ENCODE results near the gene HIGD1A.

HIGD1A gene

DNA sequence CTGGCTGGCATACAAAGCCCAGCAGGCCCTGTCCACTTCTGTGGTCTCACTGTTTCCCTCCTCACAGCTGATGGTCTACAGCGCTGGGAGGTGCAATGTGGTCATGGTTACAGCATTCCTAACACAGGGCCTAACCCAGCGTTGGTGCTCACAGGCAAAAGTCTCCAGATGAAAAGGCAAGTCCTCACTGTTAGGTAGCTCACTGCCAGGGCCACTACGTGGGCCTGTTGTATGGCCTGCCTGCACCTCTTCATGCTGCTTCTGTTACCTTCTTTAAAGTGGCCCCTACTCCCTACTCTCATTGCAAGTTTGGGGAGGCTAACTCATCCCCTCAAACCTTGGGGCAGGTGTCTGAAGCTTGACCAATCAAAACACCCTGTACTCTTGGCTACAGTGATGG is 62.5 kb downstream of the HIGD1A start:
- Histone ChIP-seq H3K4me1 (ENCODE audit: insufficient read depth, low read length, severe bottlenecking) (peaks cover 2% of the 10 kb centered on the region), H2AFZ (ENCODE audit: low read length) (no peak overlapping the region), H3K27me3 (ENCODE audit: insufficient read depth, low read length) (no peaks in the 10 kb centered on the region), H4K20me1 (ENCODE audit: insufficient read depth, low read length) (no peaks in the 10 kb centered on the region), H3K9me3 (ENCODE audit: low read length) (no peaks in the 10 kb centered on the region), H3F3A (ENCODE audit: insufficient read depth, low read length) (no peaks in the 10 kb centered on the region), H3K79me2 (ENCODE audit: insufficient read depth, low read length) (no peaks in the 10 kb centered on the region), H3K4me3 (ENCODE audit: low read depth, low read length, poor library complexity, severe bottlenecking) (no peak overlapping the region), H3K9ac (ENCODE audit: low read length) (no peak overlapping the region), H3K4me2 (ENCODE audit: low read length) (no peak overlapping the region), H3K27ac (ENCODE audit: low read depth, low read length, poor library complexity, severe bottlenecking) (no peak overlapping the region), H3K9me2 (ENCODE audit: low read depth, low read length) (no peaks in the 10 kb centered on the region), H3K36me3 (ENCODE audit: insufficient read depth, low read length) (no peaks in the 10 kb centered on the region)
- TF ChIP-seq EZH2 (IDR thresholded peaks at IDR 0.05; ENCODE audit: borderline replicate concordance, low read length) (no peak), CTCF (IDR thresholded peaks at IDR 0.05; ENCODE audit: low read length) (no peak)

GRCh38 chr3:42739401-42740158 is 64.7 kb downstream of the HIGD1A start:
- H3K4me2 ChIP-seq (ENCODE audit: low read length), result no peak overlapping the region
- no peak for TF ChIP-seq EZH2 (IDR thresholded peaks at IDR 0.05; ENCODE audit: borderline replicate concordance, low read length)

DNA sequence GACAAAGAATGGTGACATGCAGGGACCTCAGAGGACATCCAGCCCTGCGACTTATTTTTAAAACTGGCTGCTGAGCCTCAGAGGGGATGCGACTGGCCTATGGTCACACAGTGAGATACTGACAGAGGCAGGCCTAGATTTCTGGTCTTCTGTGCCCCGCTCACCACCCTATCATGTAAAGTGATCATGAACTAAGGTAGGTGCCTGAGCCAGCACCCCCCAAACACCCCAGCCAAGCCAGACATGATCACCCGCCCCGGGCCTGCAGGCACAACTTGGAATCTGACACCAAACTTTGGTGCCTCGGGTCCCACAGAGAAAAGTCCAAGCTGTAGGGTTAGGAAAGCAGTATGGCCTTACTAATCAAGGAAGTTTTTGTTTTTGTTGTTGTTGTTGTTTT is 67.8 kb downstream of the HIGD1A start:
- no peaks in the 10 kb centered on the region for H3K9me3 ChIP-seq (ENCODE audit: low read length)
- no peak overlapping the region for H3K9ac ChIP-seq (ENCODE audit: low read length)
- TF ChIP-seq CTCF (IDR thresholded peaks at IDR 0.05; ENCODE audit: low read length) (no peak), EZH2 (IDR thresholded peaks at IDR 0.05; ENCODE audit: borderline replicate concordance, low read length) (no peak)

More at GRCh38 chr3:42739401-42740158, 64.7 kb downstream of the HIGD1A start:
- no peak overlapping the region for H3K4me3 ChIP-seq (ENCODE audit: low read depth, low read length, poor library complexity, severe bottlenecking)
- no peaks in the 10 kb centered on the region for H3F3A ChIP-seq (ENCODE audit: insufficient read depth, low read length)
- no peaks in the 10 kb centered on the region for H3K79me2 ChIP-seq (ENCODE audit: insufficient read depth, low read length)
- H3K9ac ChIP-seq (ENCODE audit: low read length), result no peak overlapping the region
- no peaks in the 10 kb centered on the region for H3K36me3 ChIP-seq (ENCODE audit: insufficient read depth, low read length)
- H4K20me1 ChIP-seq (ENCODE audit: insufficient read depth, low read length), result no peaks in the 10 kb centered on the region
- H3K4me1 ChIP-seq (ENCODE audit: insufficient read depth, low read length, severe bottlenecking), result peaks cover 2% of the 10 kb centered on the region
- no peak overlapping the region for H2AFZ ChIP-seq (ENCODE audit: low read length)
- H3K9me2 ChIP-seq (ENCODE audit: low read depth, low read length), result no peaks in the 10 kb centered on the region
- H3K9me3 ChIP-seq (ENCODE audit: low read length), result no peaks in the 10 kb centered on the region
- H3K27ac ChIP-seq (ENCODE audit: low read depth, low read length, poor library complexity, severe bottlenecking), result no peak overlapping the region
- no peaks in the 10 kb centered on the region for H3K27me3 ChIP-seq (ENCODE audit: insufficient read depth, low read length)

DNA sequence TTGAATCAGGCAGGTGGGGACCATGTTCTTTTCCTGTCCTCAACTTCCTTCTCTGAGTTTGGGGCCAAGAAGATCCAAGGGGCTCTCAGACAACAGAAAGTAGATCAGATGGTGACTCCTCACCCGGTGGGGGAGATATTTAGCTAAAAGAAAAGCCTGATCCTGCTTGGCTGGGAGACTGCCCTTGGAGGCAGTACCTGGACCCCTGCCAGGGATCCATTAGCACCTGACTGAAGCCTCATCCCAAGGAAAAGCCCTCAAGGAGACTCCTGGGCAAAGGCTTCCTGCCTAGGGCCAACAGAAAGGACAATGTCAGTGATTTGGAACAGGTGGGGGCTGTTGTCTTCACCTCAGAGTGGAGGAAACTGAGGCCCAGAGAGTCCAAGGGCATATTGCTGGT is 68.2 kb downstream of the HIGD1A start:
- Histone ChIP-seq H3K4me1 (ENCODE audit: insufficient read depth, low read length, severe bottlenecking) (no peaks in the 10 kb centered on the region), H3K36me3 (ENCODE audit: insufficient read depth, low read length) (no peaks in the 10 kb centered on the region)

More for the DNA sequence above, 67.8 kb downstream of the HIGD1A start:
- no peaks in the 10 kb centered on the region for H3K36me3 ChIP-seq (ENCODE audit: insufficient read depth, low read length)
- H3K27me3 ChIP-seq (ENCODE audit: insufficient read depth, low read length), result no peaks in the 10 kb centered on the region
- no peaks in the 10 kb centered on the region for H3K9me2 ChIP-seq (ENCODE audit: low read depth, low read length)
- H3F3A ChIP-seq (ENCODE audit: insufficient read depth, low read length), result no peaks in the 10 kb centered on the region
- H4K20me1 ChIP-seq (ENCODE audit: insufficient read depth, low read length), result no peaks in the 10 kb centered on the region
- H3K27ac ChIP-seq (ENCODE audit: low read depth, low read length, poor library complexity, severe bottlenecking), result no peak overlapping the region
- H3K4me1 ChIP-seq (ENCODE audit: insufficient read depth, low read length, severe bottlenecking), result no peaks in the 10 kb centered on the region
- H3K79me2 ChIP-seq (ENCODE audit: insufficient read depth, low read length), result no peaks in the 10 kb centered on the region
- no peak overlapping the region for H2AFZ ChIP-seq (ENCODE audit: low read length)
- no peak overlapping the region for H3K4me3 ChIP-seq (ENCODE audit: low read depth, low read length, poor library complexity, severe bottlenecking)
- H3K4me2 ChIP-seq (ENCODE audit: low read length), result no peak overlapping the region

More for the DNA sequence above, 68.2 kb downstream of the HIGD1A start:
- no peaks in the 10 kb centered on the region for H3K79me2 ChIP-seq (ENCODE audit: insufficient read depth, low read length)
- H3K9me3 ChIP-seq (ENCODE audit: low read length), result no peaks in the 10 kb centered on the region
- H3K4me3 ChIP-seq (ENCODE audit: low read depth, low read length, poor library complexity, severe bottlenecking), result no peak overlapping the region
- H4K20me1 ChIP-seq (ENCODE audit: insufficient read depth, low read length), result no peaks in the 10 kb centered on the region
- no peaks in the 10 kb centered on the region for H3K9me2 ChIP-seq (ENCODE audit: low read depth, low read length)
- H3K27me3 ChIP-seq (ENCODE audit: insufficient read depth, low read length), result no peaks in the 10 kb centered on the region
- no peak for TF ChIP-seq EZH2 (IDR thresholded peaks at IDR 0.05; ENCODE audit: borderline replicate concordance, low read length)
- TF ChIP-seq CTCF (IDR thresholded peaks at IDR 0.05; ENCODE audit: low read length), result no peak
- no peak overlapping the region for H3K9ac ChIP-seq (ENCODE audit: low read length)
- H3F3A ChIP-seq (ENCODE audit: insufficient read depth, low read length), result no peaks in the 10 kb centered on the region
- no peak overlapping the region for H3K4me2 ChIP-seq (ENCODE audit: low read length)
- no peak overlapping the region for H2AFZ ChIP-seq (ENCODE audit: low read length)
- H3K27ac ChIP-seq (ENCODE audit: low read depth, low read length, poor library complexity, severe bottlenecking), result no peak overlapping the region

Measured in OCI-LY1 (cell line).